ENCODE results near the gene KLHL22.

- no peak for TF ChIP-seq MAX (IDR thresholded peaks at IDR 0.05)
- no peak for TF ChIP-seq CTCF (IDR thresholded peaks at IDR 0.05; ENCODE audit: control extremely low read depth in 1 of 3, insufficient read depth in 1 of 3, low read depth in 1 of 3, low read length in 3 of 3)
- no peak for TF ChIP-seq RFX5 (IDR thresholded peaks at IDR 0.05; ENCODE audit: borderline replicate concordance, low read depth, low read length)
- no peak for TF ChIP-seq BACH1 (IDR thresholded peaks at IDR 0.05; ENCODE audit: low read length)
- no peak for TF ChIP-seq TAF1 (IDR thresholded peaks at IDR 0.05; ENCODE audit: low read depth, low read length)
- TF ChIP-seq CEBPB (IDR thresholded peaks at IDR 0.05; ENCODE audit: low read depth, low read length), result no peak
- no peak for TF ChIP-seq SP2 (IDR thresholded peaks at IDR 0.05; ENCODE audit: low read length)
These were observed 49.1 kb downstream of the KLHL22 start for GRCh38 chr22:20446383-20446970.

All from H1 (cell line).